ENCODE data around the gene CDS1.

GRCh38 chr4:84669201-84669600, 86.3 kb downstream of the CDS1 start:
- TF ChIP-seq CTCF (IDR thresholded peaks at IDR 0.05; ENCODE audit: low read depth, low read length) = no peak
- no peak for TF ChIP-seq EZH2phosphoT487 (IDR thresholded peaks at IDR 0.05; ENCODE audit: low read depth)
